ENCODE measurements around the gene SMIM24.
"Not testable (repeated sequence)": the region's sequence is repeated elsewhere in the genome, so short reads cannot be mapped to it uniquely, and the experiment has no call there.

SMIM24 gene

DNA sequence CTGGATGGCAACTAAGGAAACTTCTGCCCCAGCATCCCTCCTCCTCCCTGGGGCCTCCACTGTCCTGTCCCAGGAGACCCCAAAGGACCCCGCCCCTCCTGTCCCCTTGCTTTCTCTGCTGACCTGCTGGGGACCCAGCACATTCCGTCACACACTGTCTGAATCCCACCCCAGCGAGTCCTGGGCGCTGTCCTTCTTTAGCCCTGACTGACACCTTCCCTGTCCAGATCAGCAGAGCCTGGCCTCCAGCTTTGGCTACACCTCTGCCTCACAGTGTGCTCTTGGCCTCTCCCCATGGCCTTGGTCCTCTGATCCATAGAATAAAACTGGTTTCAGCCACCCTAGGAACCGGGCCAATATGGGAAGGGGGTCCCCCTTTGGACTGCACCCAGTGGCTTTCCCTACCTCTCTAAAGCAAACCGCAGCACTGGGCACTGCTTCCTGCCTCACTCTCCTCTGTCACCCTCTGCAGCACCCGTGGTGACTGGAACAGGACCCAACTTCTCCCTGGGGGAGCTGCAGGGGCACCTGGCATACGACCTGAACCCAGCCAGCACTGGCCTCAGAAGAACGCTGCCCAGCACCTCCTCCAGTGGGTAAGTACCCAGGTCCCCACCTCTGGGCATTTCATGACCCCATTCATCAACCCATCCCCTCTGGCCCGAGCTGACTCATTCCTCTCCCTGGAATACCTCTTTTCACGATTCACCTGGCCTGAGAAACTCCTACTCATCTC is 46.4 kb downstream of the SMIM24 start:
- DNase-seq (ENCODE audit: low read depth in 2 of 2): no peak

DNA sequence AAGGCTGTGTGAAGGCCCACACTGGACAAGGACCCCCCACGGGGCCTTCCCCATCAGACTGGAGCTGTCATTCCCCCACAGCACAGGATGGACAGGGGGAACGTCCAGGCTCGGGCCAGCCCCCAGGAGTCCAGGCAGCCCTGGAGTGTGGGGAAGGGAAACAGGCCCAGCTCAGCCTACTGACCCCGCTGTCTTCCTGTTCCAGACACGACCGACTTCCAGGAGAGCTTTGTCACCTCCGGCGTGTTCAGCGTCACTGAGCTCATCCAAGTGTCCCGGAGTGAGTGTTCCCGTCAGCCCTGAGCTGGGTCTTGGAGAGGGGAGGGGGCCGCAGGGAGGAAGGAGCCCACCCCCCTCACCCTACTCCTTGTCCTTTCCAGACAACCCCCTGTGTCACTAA is 47.0 kb downstream of the SMIM24 start:
- DNase-seq (ENCODE audit: low read depth in 2 of 2): no peak

DNA sequence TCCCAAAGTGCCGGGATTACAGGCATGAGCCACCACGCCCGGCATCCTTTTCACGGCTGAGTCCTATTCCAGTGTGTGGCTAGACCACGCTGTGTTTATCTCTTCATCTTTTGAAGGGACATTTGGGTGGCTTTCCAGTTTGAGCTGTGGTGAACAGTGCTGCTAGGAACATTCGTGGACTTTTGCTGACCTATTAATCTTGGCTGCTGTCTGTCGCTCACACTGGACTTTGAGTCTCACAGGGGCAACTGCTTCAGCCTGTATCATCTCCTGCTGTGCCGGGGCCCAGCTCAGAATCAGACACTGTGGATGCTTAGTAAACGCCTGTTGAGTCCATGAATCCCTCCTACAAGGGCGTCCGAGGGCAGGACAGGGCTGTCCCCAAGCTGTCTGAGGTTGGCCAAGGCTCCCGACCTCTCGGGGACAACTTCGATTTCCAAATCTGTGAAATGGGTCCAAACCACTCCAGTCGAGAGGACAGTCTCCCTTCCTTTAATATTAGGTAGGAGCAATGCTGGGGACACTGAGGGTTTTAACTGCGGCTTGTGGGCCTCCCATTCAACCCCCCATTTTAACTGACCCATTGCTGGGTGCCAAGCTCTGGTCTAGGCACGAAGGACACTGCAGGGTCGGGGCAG is 48.4 kb downstream of the SMIM24 start:
- DNase-seq (ENCODE audit: low read depth in 2 of 2): no peak

DNA sequence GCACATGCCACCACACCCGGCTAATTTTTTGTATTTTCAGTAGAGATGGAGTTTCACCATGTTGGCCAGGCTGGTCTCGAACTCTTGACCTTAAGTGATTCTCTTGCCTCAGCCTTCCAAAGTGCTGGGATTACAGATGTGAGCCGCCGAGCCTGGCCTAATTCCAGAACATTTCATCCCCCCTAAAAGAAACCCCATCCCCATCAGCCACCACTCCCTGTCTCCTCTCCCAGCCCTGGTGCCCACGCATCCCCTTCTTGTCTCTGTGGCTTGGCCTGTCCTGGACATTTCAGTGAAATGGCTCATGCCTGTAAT is 50.0 kb downstream of the SMIM24 start:
- DNase-seq (ENCODE audit: low read depth in 2 of 2): not testable (repeated sequence)

DNA sequence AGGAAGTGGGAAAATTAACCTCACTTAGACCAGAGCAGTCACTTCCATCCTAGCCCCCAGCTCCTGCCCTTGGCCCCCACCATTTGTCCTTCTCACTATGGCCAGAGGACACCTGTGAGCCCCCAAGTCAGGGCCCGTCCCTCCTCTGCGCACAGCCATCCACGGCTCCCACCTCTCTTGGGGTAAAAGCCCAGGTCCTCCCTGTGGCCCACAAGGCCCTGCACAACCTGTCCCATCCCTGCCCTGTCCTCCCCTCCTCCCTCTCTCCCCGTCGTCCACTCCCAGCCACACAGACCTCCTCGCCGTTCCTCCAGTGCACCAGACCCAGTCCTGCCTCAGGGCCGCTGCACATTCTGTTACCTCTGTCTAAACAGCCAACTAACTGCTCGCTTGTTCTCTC is 53.9 kb downstream of the SMIM24 start:
- DNase-seq (ENCODE audit: low read depth in 2 of 2): no peak
